Effector memory CD8-positive, alpha-beta T cell (primary cell): ENCODE measurements around the gene METTL4.
A peak's percentile ranks its signal among the peaks of the same experiment; 100 is the strongest.
"Not testable (repeated sequence)": the region's sequence is repeated elsewhere in the genome, so short reads cannot be mapped to it uniquely, and the experiment has no call there.

Source experiments
- ATAC-seq: fragments of 150-1000 bp; cut with Tn5 transposase; replicated peaks from 2 replicates; pipeline ENCODE4 v1.10.0; 2021; ENCODE audit warnings: mild to moderate bottlenecking, moderate library complexity
- DNase-seq, 3 experiments: peaks; one replicate each; pipeline ENCODE4 v3.0.0; 2021
- H3K27ac Mint-ChIP-seq, 2 donors: one replicate each; pipeline ENCODE4 v1.8.0; 2022; ENCODE audit warnings: mild to moderate bottlenecking in 2 of 2, mixed read lengths in 2 of 2, moderate library complexity in 2 of 2
- H3K27me3 Mint-ChIP-seq, 2 donors: one replicate each; pipeline ENCODE4 v1.8.0; 2022; ENCODE audit warnings: mixed read lengths in 2 of 2
- H3K36me3 Mint-ChIP-seq: one replicate; pipeline ENCODE4 v1.8.0; 2022; ENCODE audit warnings: mild to moderate bottlenecking, moderate library complexity, mixed read lengths; ENCODE audit not compliant: insufficient read depth
- H3K4me1 Mint-ChIP-seq, 2 donors: one replicate each; pipeline ENCODE4 v1.8.0; 2022; ENCODE audit warnings: low read depth in 2 of 2, mixed read lengths in 2 of 2
- H3K4me3 Mint-ChIP-seq, 2 donors: one replicate each; pipeline ENCODE4 v1.8.0; 2022; ENCODE audit warnings: mild to moderate bottlenecking in 2 of 2, mixed read lengths in 2 of 2, moderate library complexity in 2 of 2
- H3K9me3 Mint-ChIP-seq, 2 donors: one replicate each; pipeline ENCODE4 v1.8.0; 2022; ENCODE audit warnings: mixed read lengths in 2 of 2

Gene METTL4

GRCh38 chr18:2529154-2529553, 42.2 kb downstream of the METTL4 start:
- H3K27ac Mint-ChIP-seq = no peak overlapping the region
- no peak overlapping the region for H3K4me3 Mint-ChIP-seq

GRCh38 chr18:2526329-2526728, 45.0 kb downstream of the METTL4 start:
- Mint-ChIP-seq H3K4me3 (no peak overlapping the region), H3K36me3 (peaks cover 2% of the 10 kb centered on the region), H3K4me1 (peaks cover 0 to 2% of the 10 kb centered on the region in 2 donors), H3K9me3 (no peaks in the 10 kb centered on the region), H3K27ac (no peak overlapping the region), H3K27me3 (no peaks in the 10 kb centered on the region)
- ATAC-seq (no peak), DNase-seq (no peak)

More at GRCh38 chr18:2529154-2529553, 42.2 kb downstream of the METTL4 start:
- ATAC-seq = no peak
- no peak for DNase-seq
- Mint-ChIP-seq H3K27me3 (no peaks in the 10 kb centered on the region), H3K9me3 (no peaks in the 10 kb centered on the region), H3K36me3 (peaks cover 2% of the 10 kb centered on the region), H3K4me1 (no peaks in the 10 kb centered on the region)

- not testable (repeated sequence) for DNase-seq, ATAC-seq, H3K4me1 Mint-ChIP-seq, H3K27me3 Mint-ChIP-seq, H3K9me3 Mint-ChIP-seq, H3K4me3 Mint-ChIP-seq, H3K27ac Mint-ChIP-seq, H3K36me3 Mint-ChIP-seq
Measured at GRCh38 chr18:2524794-2525198, 46.5 kb downstream of the METTL4 start.

GRCh38 chr18:2522112-2522511, 49.2 kb downstream of the METTL4 start:
- H3K27ac Mint-ChIP-seq = no peak overlapping the region
- ATAC-seq (no peak), DNase-seq (no peak)
- H3K4me3 Mint-ChIP-seq = no peak overlapping the region
- H3K9me3 Mint-ChIP-seq = no peaks in the 10 kb centered on the region
- no peaks in the 10 kb centered on the region for H3K36me3 Mint-ChIP-seq
- H3K4me1 Mint-ChIP-seq = peaks cover 0 to 2% of the 10 kb centered on the region in 2 donors
- H3K27me3 Mint-ChIP-seq = no peaks in the 10 kb centered on the region

GRCh38 chr18:2518473-2518872, 52.8 kb downstream of the METTL4 start:
- ATAC-seq (no peak), DNase-seq (no peak)
- Mint-ChIP-seq H3K27ac (no peak overlapping the region), H3K9me3 (no peaks in the 10 kb centered on the region), H3K27me3 (no peaks in the 10 kb centered on the region), H3K4me3 (no peak overlapping the region), H3K4me1 (peaks cover 11 to 16% of the 10 kb centered on the region in 2 donors), H3K36me3 (no peaks in the 10 kb centered on the region)

GRCh38 chr18:2515908-2516625, 55.2 kb downstream of the METTL4 start:
- no peaks in the 10 kb centered on the region for H3K9me3 Mint-ChIP-seq
- no peaks in the 10 kb centered on the region for H3K36me3 Mint-ChIP-seq
- peak in 1 of 3 experiments; percentile 2 for DNase-seq
- peaks cover 9 to 16% of the 10 kb centered on the region in 2 donors for H3K4me1 Mint-ChIP-seq
- ATAC-seq = peak; percentile 83
- H3K27me3 Mint-ChIP-seq = no peaks in the 10 kb centered on the region
- H3K27ac Mint-ChIP-seq = peak overlapping the region in 1 of 2 donors; percentile 8
- no peak overlapping the region for H3K4me3 Mint-ChIP-seq

GRCh38 chr18:2515171-2515787, 56.0 kb downstream of the METTL4 start:
- H3K9me3 Mint-ChIP-seq = no peaks in the 10 kb centered on the region
- no peak for DNase-seq
- peaks cover 9 to 16% of the 10 kb centered on the region in 2 donors for H3K4me1 Mint-ChIP-seq
- peak overlapping the region; percentile 8 to 38 for H3K27ac Mint-ChIP-seq
- ATAC-seq = no peak
- no peak overlapping the region for H3K4me3 Mint-ChIP-seq
- H3K36me3 Mint-ChIP-seq = no peaks in the 10 kb centered on the region
- H3K27me3 Mint-ChIP-seq = no peaks in the 10 kb centered on the region

GRCh38 chr18:2513616-2514015, 57.7 kb downstream of the METTL4 start:
- H3K36me3 Mint-ChIP-seq = no peaks in the 10 kb centered on the region
- H3K4me3 Mint-ChIP-seq = no peak overlapping the region
- no peak overlapping the region for H3K27ac Mint-ChIP-seq
- DNase-seq (no peak), ATAC-seq (no peak)
- H3K9me3 Mint-ChIP-seq = no peaks in the 10 kb centered on the region
- H3K4me1 Mint-ChIP-seq = peaks cover 9 to 16% of the 10 kb centered on the region in 2 donors
- H3K27me3 Mint-ChIP-seq = no peaks in the 10 kb centered on the region

- H3K9me3 Mint-ChIP-seq = no peaks in the 10 kb centered on the region
- ATAC-seq (no peak), DNase-seq (no peak)
- H3K4me3 Mint-ChIP-seq = no peak overlapping the region
- H3K27ac Mint-ChIP-seq = no peak overlapping the region
- H3K27me3 Mint-ChIP-seq = no peaks in the 10 kb centered on the region
- peaks cover 9 to 16% of the 10 kb centered on the region in 2 donors for H3K4me1 Mint-ChIP-seq
- H3K36me3 Mint-ChIP-seq = no peaks in the 10 kb centered on the region
Measured at GRCh38 chr18:2512059-2512458, 59.2 kb downstream of the METTL4 start.

GRCh38 chr18:2511451-2511850, 59.9 kb downstream of the METTL4 start:
- no peak for ATAC-seq
- Mint-ChIP-seq H3K27me3 (no peaks in the 10 kb centered on the region), H3K9me3 (no peaks in the 10 kb centered on the region), H3K4me1 (peaks cover 9 to 13% of the 10 kb centered on the region in 2 donors), H3K4me3 (no peak overlapping the region), H3K27ac (no peak overlapping the region), H3K36me3 (no peaks in the 10 kb centered on the region)
- no peak for DNase-seq

- ATAC-seq (no peak), DNase-seq (no peak)
- Mint-ChIP-seq H3K4me1 (peaks cover 2 to 3% of the 10 kb centered on the region in 2 donors), H3K36me3 (no peaks in the 10 kb centered on the region), H3K4me3 (no peak overlapping the region), H3K27me3 (no peaks in the 10 kb centered on the region), H3K9me3 (no peaks in the 10 kb centered on the region), H3K27ac (no peak overlapping the region)
Measured at GRCh38 chr18:2510416-2510815, 60.9 kb downstream of the METTL4 start.

- Mint-ChIP-seq H3K9me3 (no peaks in the 10 kb centered on the region), H3K36me3 (no peaks in the 10 kb centered on the region), H3K27me3 (no peaks in the 10 kb centered on the region), H3K27ac (no peak overlapping the region), H3K4me3 (no peak overlapping the region), H3K4me1 (no peaks in the 10 kb centered on the region)
- DNase-seq (no peak), ATAC-seq (no peak)
Measured at GRCh38 chr18:2508678-2509077, 62.6 kb downstream of the METTL4 start.

GRCh38 chr18:2508155-2508554, 63.1 kb downstream of the METTL4 start:
- Mint-ChIP-seq H3K4me1 (no peaks in the 10 kb centered on the region), H3K36me3 (no peaks in the 10 kb centered on the region), H3K27me3 (peaks cover 0 to under 1% of the 10 kb centered on the region in 2 donors), H3K27ac (no peak overlapping the region), H3K9me3 (no peaks in the 10 kb centered on the region), H3K4me3 (no peak overlapping the region)
- DNase-seq (no peak), ATAC-seq (no peak)

- DNase-seq (no peak), ATAC-seq (no peak)
- H3K27me3 Mint-ChIP-seq = peaks cover 0 to 7% of the 10 kb centered on the region in 2 donors
- H3K9me3 Mint-ChIP-seq = no peaks in the 10 kb centered on the region
- no peak overlapping the region for H3K4me3 Mint-ChIP-seq
- peaks cover 6% of the 10 kb centered on the region for H3K36me3 Mint-ChIP-seq
- H3K27ac Mint-ChIP-seq = no peak overlapping the region
- H3K4me1 Mint-ChIP-seq = no peaks in the 10 kb centered on the region
Measured at GRCh38 chr18:2504642-2505041, 66.7 kb downstream of the METTL4 start.
